Kidney (tissue), 2 donors: Measurements from ENCODE around the gene NALCN. TPM values are rescaled to one million over a fixed set of nuclear protein-coding genes. Genes with fewer than 3 reads are reported as not detected.

ENCODE experiments used
- polyA plus RNA-seq: library from polyadenylated mRNA; stranded (reverse); fragments of 350-450 nt; fragmentation: Illumina TruSeq; extraction: RNeasy Lipid Tissue Mini Kit (QIAGEN cat#74804); gene quantifications from one replicate; pipeline ENCODE4 v1.2.3, GENCODE V29; 2014; ENCODE audit warnings: low read depth, low replicate concordance; ENCODE audit not compliant: insufficient read depth
- total RNA-seq: library from RNA; stranded (reverse); fragmentation: NEBNext Ultra II Directional; extraction: Animal tissue kit (Norgen Biotek cat#: 25700); gene quantifications from one replicate; pipeline ENCODE4 v1.2.1, GENCODE V29; 2021
- donor health status: DM: yes; HTN: yes; CAD: no.

Gene NALCN
- total and polyA plus RNA-seq, 2 donors from 2014 or later, result 0.43 to 2.4 TPM

Other genes with a start within 250 kb of the NALCN start
- gene ITGBL1, start 36.2 kb upstream of the NALCN start, total RNA-seq, result 7.7 TPM
- 1.4 TPM for gene ITGBL1, start 36.2 kb upstream of the NALCN start, polyA plus RNA-seq